PC-3 (cell line): ENCODE measurements around the gene BMF. TPM values are rescaled to one million over a fixed set of nuclear protein-coding genes. Genes with fewer than 3 reads are reported as not detected.

Experiments
- ATAC-seq: fragments of 200-7000 bp; cut with Tn5 transposase; 2 replicates; pipeline ENCODE4 v1.9.1; 2020; ENCODE audit warnings: mild to moderate bottlenecking, moderate library complexity
- BruUV-seq: library from RNA; stranded (reverse); fragments of 400-500 nt; replicated peaks from 2 replicates; lab custom pipeline; 2021; lab: Mats Ljungman, UMichigan
- CTCF ChIA-PET: fragments of 300-600 bp; sonication (Branson Sonifier 250); formaldehyde crosslinking; loops from one replicate; lab custom pipeline; 2022; ENCODE audit warnings: antibody characterized with exemption; lab: Charles Lee
- POLR2A ChIA-PET: fragments of 300-600 bp; sonication (Branson Sonifier 250); formaldehyde crosslinking; loops from one replicate; lab custom pipeline; 2022; ENCODE audit warnings: antibody characterized with exemption; ENCODE audit not compliant: unreplicated experiment; lab: Charles Lee
- DNase-seq: peaks from one replicate; pipeline ENCODE4 v3.0.0-alpha.2; 2015
- H2AFZ ChIP-seq: fragments of 300-600 bp; sonication (generic); 2 replicates; pipeline ENCODE4 v1.6.0; 2016; ENCODE audit warnings: antibody characterized with exemption, low read length
- H3F3A ChIP-seq: fragments of 300-600 bp; sonication (generic); one replicate; pipeline ENCODE4 v1.6.0; 2017; ENCODE audit warnings: antibody characterized with exemption, low read length, control low read depth, mild to moderate bottlenecking; ENCODE audit not compliant: unreplicated experiment
- H3K27ac ChIP-seq: fragments of 300-600 bp; sonication (generic); 2 replicates; pipeline ENCODE4 v1.5.1; 2016; ENCODE audit warnings: mild to moderate bottlenecking, low read length
- H3K27me3 ChIP-seq: fragments of 300-600 bp; sonication (generic); 2 replicates; pipeline ENCODE4 v1.6.1; 2016; ENCODE audit warnings: low read length, mixed read lengths
- H3K36me3 ChIP-seq: fragments of 300-600 bp; sonication (generic); 2 replicates; pipeline ENCODE4 v1.6.1; 2016; ENCODE audit warnings: low read depth, mixed run types, low read length, mixed read lengths
- H3K4me1 ChIP-seq: fragments of 300-600 bp; sonication (generic); 2 replicates; pipeline ENCODE4 v1.5.1; 2016; ENCODE audit warnings: low read length; ENCODE audit not compliant: insufficient read depth
- H3K4me2 ChIP-seq: fragments of 300-600 bp; sonication (generic); 2 replicates; pipeline ENCODE4 v1.6.0; 2016; ENCODE audit warnings: low read length
- H3K4me3 ChIP-seq: fragments of 300-600 bp; sonication (generic); 2 replicates; pipeline ENCODE4 v1.5.1; 2016; ENCODE audit warnings: mild to moderate bottlenecking, low read length, mixed read lengths
- H3K79me2 ChIP-seq: fragments of 300-600 bp; sonication (generic); 2 replicates; pipeline ENCODE4 v1.6.1; 2017; ENCODE audit warnings: low read length, mixed read lengths
- H3K9ac ChIP-seq: fragments of 300-600 bp; sonication (generic); 2 replicates; pipeline ENCODE4 v1.6.0; 2016; ENCODE audit warnings: mild to moderate bottlenecking, low read length
- H3K9me2 ChIP-seq: fragments of 300-600 bp; sonication (generic); replicated peaks from 2 replicates; pipeline ENCODE4 v1.6.1; 2016; ENCODE audit warnings: mixed run types, low read length, mixed read lengths
- H3K9me3 ChIP-seq: fragments of 300-600 bp; sonication (generic); 2 replicates; pipeline ENCODE4 v1.6.1; 2016; ENCODE audit warnings: low read length, mixed read lengths
- H4K20me1 ChIP-seq: fragments of 300-600 bp; sonication (generic); 2 replicates; pipeline ENCODE4 v1.6.1; 2016; ENCODE audit warnings: low read length, mixed read lengths
- CTCF ChIP-seq: fragments of 300-600 bp; sonication (generic); conservative IDR thresholded peaks from 2 replicates; pipeline ENCODE4 v1.5.1; 2017; ENCODE audit warnings: antibody characterized with exemption, low read depth, mild to moderate bottlenecking, low read length
- EZH2 ChIP-seq: fragments of 300-600 bp; sonication (generic); IDR thresholded peaks from one replicate; pipeline ENCODE4 v1.6.1; 2017; ENCODE audit warnings: antibody characterized with exemption, mild to moderate bottlenecking, low read length; ENCODE audit not compliant: unreplicated experiment
- EZH2phosphoT487 ChIP-seq: fragments of 300-600 bp; sonication (generic); IDR thresholded peaks from 2 replicates; pipeline ENCODE4 v1.6.1; 2018; ENCODE audit warnings: mild to moderate bottlenecking, antibody characterized with exemption, low read length, borderline replicate concordance
- intact Hi-C: fragments of 100-400 bp; cut with micrococcal nuclease; formaldehyde crosslinking; loops from 2 replicates; pipeline ENCODE4 v1.9.0; 2023
- total RNA-seq: library from RNA; depleted of rRNA; stranded (reverse); fragments of >200 nt; gene quantifications from 2 replicates; pipeline ENCODE4 v1.2.3, GENCODE V29; 2014

The BMF gene
- total RNA-seq, 1 experiment from 2014 or later, result 0.95 TPM

- no TSS peak for BruUV-seq
- intact Hi-C loops, result no loop called here
- Histone ChIP-seq H3K4me1 (peaks cover 41% of the 10 kb centered on the region), H2AFZ (no peak overlapping the region), H3K4me3 (no peak overlapping the region), H3F3A (no peaks in the 10 kb centered on the region), H3K9ac (no peak overlapping the region), H3K36me3 (no peaks in the 10 kb centered on the region), H3K79me2 (no peaks in the 10 kb centered on the region), H3K9me2 (no peaks in the 10 kb centered on the region), H4K20me1 (no peaks in the 10 kb centered on the region), H3K27me3 (no peaks in the 10 kb centered on the region), H3K4me2 (no peak overlapping the region), H3K9me3 (no peaks in the 10 kb centered on the region), H3K27ac (no peak overlapping the region)
- ATAC-seq (no peak), DNase-seq (no peak)
- CTCF ChIA-PET, result no interaction called here
- POLR2A ChIA-PET, result interaction anchor here (0.7 kb wide), 1 partner anchor 42 kb away, joined by 3 read pairs; no protein-coding TSS in a partner anchor
- TF ChIP-seq EZH2phosphoT487 (no peak), EZH2 (no peak), CTCF (no peak)
Observed at GRCh38 chr15:40050788-40051470, 57.8 kb downstream of the BMF start.

- H4K20me1 ChIP-seq, result no peaks in the 10 kb centered on the region
- H3K4me1 ChIP-seq, result peaks cover 39% of the 10 kb centered on the region
- H3K36me3 ChIP-seq, result no peaks in the 10 kb centered on the region
- no peak overlapping the region for H2AFZ ChIP-seq
- H3K4me2 ChIP-seq, result no peak overlapping the region
- intact Hi-C loops, result loop anchor here (5.0 kb wide), 1 partner anchor 113 kb away; the partner anchor contains the start of gene BUB1B
- no peak overlapping the region for H3K9ac ChIP-seq
- no TSS peak for BruUV-seq
- H3K9me2 ChIP-seq, result no peaks in the 10 kb centered on the region
- H3F3A ChIP-seq, result no peaks in the 10 kb centered on the region
- no peaks in the 10 kb centered on the region for H3K27me3 ChIP-seq
- no peak overlapping the region for H3K27ac ChIP-seq
- no peaks in the 10 kb centered on the region for H3K9me3 ChIP-seq
- TF ChIP-seq EZH2 (no peak), CTCF (no peak), EZH2phosphoT487 (no peak)
- ChIA-PET CTCF (no interaction called here), POLR2A (no interaction called here)
- DNase-seq (no peak), ATAC-seq (no peak)
- no peak overlapping the region for H3K4me3 ChIP-seq
- no peaks in the 10 kb centered on the region for H3K79me2 ChIP-seq
Observed at GRCh38 chr15:40048926-40049475, 59.7 kb downstream of the BMF start.
